Ascending aorta (tissue), 2 donors: ENCODE results near the gene SLC12A6. TPM values are rescaled to one million over a fixed set of nuclear protein-coding genes. Genes with fewer than 3 reads are reported as not detected.

Experiments used
- DNase-seq, 2 donors: peaks; one replicate each; pipeline ENCODE4 v3.0.0-alpha.2; 2019; ENCODE audit warnings: low spot score in 2 of 2
- H3K27ac ChIP-seq, 2 donors: fragments of 200-600 bp; sonication (generic); one replicate each; pipeline ENCODE4 v1.5.1; 2016 to 2017; ENCODE audit warnings: mild to moderate bottlenecking in 1 of 2
- H3K27me3 ChIP-seq: fragments of 200-600 bp; sonication (generic); one replicate; pipeline ENCODE4 v1.5.1; 2017
- H3K36me3 ChIP-seq, 2 donors: fragments of 200-600 bp; sonication (generic); one replicate each; pipeline ENCODE4 v1.5.1; 2016
- H3K4me1 ChIP-seq, 2 donors: fragments of 200-600 bp; sonication (generic); one replicate each; pipeline ENCODE4 v1.5.1; 2016 to 2017; ENCODE audit warnings: mild to moderate bottlenecking in 1 of 2
- H3K4me3 ChIP-seq, 2 donors: fragments of 200-600 bp; sonication (generic); one replicate each; pipeline ENCODE4 v1.5.1; 2016 to 2017; ENCODE audit warnings: mild to moderate bottlenecking in 1 of 2
- H3K9me3 ChIP-seq, 2 donors: fragments of 200-600 bp; sonication (generic); one replicate each; pipeline ENCODE4 v1.5.1; 2016
- intact Hi-C: fragments of 100-400 bp; cut with DNase I; formaldehyde crosslinking; loops from one replicate; pipeline ENCODE4 v1.15.1; 2023
- total RNA-seq: library from RNA; depleted of rRNA; stranded (reverse); fragments of >200 nt; gene quantifications from one replicate; pipeline ENCODE4 v1.1.0, GENCODE V29; 2016
- TF ChIP-seq, protein P1 (sequence below), 3 experiments: fragments of 200-600 bp in 2 of 3; fragments of 450-650 bp in 1 of 3; sonication (generic) in 2 of 3; IDR thresholded peaks; one replicate each; pipeline ENCODE4 v1.5.1; 2016 to 2019; ENCODE audit warnings: antibody characterized with exemption in 3 of 3, mild to moderate bottlenecking in 1 of 3, moderate library complexity in 1 of 3

SLC12A6 gene
- total RNA-seq, 1 donor from 2014 or later, result 65.8 TPM

GRCh38 chr15:34365091-34365825, 27.7 kb upstream of the SLC12A6 start:
- TF ChIP-seq, protein P1, sequence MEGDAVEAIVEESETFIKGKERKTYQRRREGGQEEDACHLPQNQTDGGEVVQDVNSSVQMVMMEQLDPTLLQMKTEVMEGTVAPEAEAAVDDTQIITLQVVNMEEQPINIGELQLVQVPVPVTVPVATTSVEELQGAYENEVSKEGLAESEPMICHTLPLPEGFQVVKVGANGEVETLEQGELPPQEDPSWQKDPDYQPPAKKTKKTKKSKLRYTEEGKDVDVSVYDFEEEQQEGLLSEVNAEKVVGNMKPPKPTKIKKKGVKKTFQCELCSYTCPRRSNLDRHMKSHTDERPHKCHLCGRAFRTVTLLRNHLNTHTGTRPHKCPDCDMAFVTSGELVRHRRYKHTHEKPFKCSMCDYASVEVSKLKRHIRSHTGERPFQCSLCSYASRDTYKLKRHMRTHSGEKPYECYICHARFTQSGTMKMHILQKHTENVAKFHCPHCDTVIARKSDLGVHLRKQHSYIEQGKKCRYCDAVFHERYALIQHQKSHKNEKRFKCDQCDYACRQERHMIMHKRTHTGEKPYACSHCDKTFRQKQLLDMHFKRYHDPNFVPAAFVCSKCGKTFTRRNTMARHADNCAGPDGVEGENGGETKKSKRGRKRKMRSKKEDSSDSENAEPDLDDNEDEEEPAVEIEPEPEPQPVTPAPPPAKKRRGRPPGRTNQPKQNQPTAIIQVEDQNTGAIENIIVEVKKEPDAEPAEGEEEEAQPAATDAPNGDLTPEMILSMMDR (IDR thresholded peaks at IDR 0.05), result no peak
- intact Hi-C loops, result no loop called here
- Histone ChIP-seq H3K4me3 (peak overlapping the region; percentile 87 to 90), H3K27me3 (no peaks in the 10 kb centered on the region), H3K27ac (peak overlapping the region in 1 of 2 donors; percentile 44), H3K4me1 (peaks cover 6 to 11% of the 10 kb centered on the region in 2 donors), H3K36me3 (peaks cover 8 to 24% of the 10 kb centered on the region in 2 donors), H3K9me3 (no peaks in the 10 kb centered on the region)
- no peak for DNase-seq

- H3K27ac ChIP-seq, result no peak overlapping the region
- H3K9me3 ChIP-seq, result no peaks in the 10 kb centered on the region
- no peak for DNase-seq
- no peaks in the 10 kb centered on the region for H3K27me3 ChIP-seq
- H3K4me1 ChIP-seq, result peaks cover 6 to 11% of the 10 kb centered on the region in 2 donors
- peaks cover 14 to 36% of the 10 kb centered on the region in 2 donors for H3K36me3 ChIP-seq
- H3K4me3 ChIP-seq, result no peak overlapping the region
- intact Hi-C loops, result no loop called here
- TF ChIP-seq, protein P1 (IDR thresholded peaks at IDR 0.05), result no peak
Observed at GRCh38 chr15:34364041-34364440, 26.5 kb upstream of the SLC12A6 start.

GRCh38 chr15:34362047-34362773, 24.6 kb upstream of the SLC12A6 start:
- TF ChIP-seq, protein P1 (IDR thresholded peaks at IDR 0.05), result no peak
- peaks cover 19 to 53% of the 10 kb centered on the region in 2 donors for H3K36me3 ChIP-seq
- H3K27me3 ChIP-seq, result no peaks in the 10 kb centered on the region
- H3K27ac ChIP-seq, result no peak overlapping the region
- H3K4me3 ChIP-seq, result no peak overlapping the region
- no peaks in the 10 kb centered on the region for H3K9me3 ChIP-seq
- DNase-seq, result no peak
- peaks cover 6 to 8% of the 10 kb centered on the region in 2 donors for H3K4me1 ChIP-seq
- intact Hi-C loops, result no loop called here

DNA sequence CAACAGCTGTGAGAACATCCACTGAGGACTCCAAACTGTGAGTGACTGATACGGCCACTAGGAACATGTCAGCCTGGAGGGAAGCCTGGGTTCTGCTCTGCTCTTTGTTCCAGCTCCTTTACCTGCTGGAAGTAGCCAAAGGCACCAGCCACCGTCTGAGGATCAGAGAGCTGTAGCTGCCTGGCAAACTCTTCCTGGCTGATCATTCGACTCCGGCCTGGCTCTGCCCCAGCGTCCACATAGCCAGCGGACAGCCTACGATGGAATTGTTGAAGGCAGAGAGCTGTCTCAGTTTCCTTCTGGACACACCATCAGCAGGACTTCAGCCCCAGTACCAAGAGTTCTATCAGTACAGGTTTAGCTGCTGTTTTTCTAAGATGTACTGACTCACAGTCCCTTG, 23.7 kb upstream of the SLC12A6 start:
- H3K27me3 ChIP-seq, result no peaks in the 10 kb centered on the region
- peaks cover 6 to 8% of the 10 kb centered on the region in 2 donors for H3K4me1 ChIP-seq
- no peaks in the 10 kb centered on the region for H3K9me3 ChIP-seq
- H3K4me3 ChIP-seq, result no peak overlapping the region
- peaks cover 19 to 63% of the 10 kb centered on the region in 2 donors for H3K36me3 ChIP-seq
- H3K27ac ChIP-seq, result no peak overlapping the region
- no peak for DNase-seq
- intact Hi-C loops, result no loop called here
- TF ChIP-seq, protein P1 (IDR thresholded peaks at IDR 0.05), result no peak

DNA sequence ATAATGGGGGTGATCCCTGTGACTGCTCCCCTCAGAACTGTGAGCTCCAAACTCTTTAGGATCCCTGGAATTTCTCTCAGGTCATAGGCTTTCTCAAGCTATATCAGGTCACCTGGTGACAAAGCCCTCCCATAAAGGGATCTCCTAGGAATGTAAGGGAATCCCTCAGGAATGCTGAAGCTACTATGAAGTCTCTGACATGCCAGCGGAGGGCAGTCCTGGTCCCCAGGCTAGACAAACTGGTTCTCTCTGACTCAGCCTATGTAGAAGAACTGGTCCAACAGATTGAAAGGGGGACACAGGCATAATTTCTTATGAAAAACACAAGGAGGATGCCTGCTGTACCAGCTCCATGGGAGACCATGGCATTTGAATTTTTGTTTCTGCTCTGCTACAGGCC, 22.7 kb upstream of the SLC12A6 start:
- TF ChIP-seq, protein P1 (IDR thresholded peaks at IDR 0.05), result no peak
- Histone ChIP-seq H3K9me3 (no peaks in the 10 kb centered on the region), H3K36me3 (peaks cover 23 to 71% of the 10 kb centered on the region in 2 donors), H3K4me3 (no peak overlapping the region), H3K27ac (no peak overlapping the region), H3K27me3 (no peaks in the 10 kb centered on the region), H3K4me1 (peaks cover 0 to 1% of the 10 kb centered on the region in 2 donors)
- intact Hi-C loops, result no loop called here
- DNase-seq, result no peak
